Esophagus squamous epithelium (tissue), 5 donors: Measurements from ENCODE around the gene TMEM215. TPM values are rescaled to one million over a fixed set of nuclear protein-coding genes. Genes with fewer than 3 reads are reported as not detected.

Experiments used
- DNase-seq: peaks from one replicate; lab custom pipeline; 2025; lab: John Stamatoyannopoulos, UW
- H3K27ac ChIP-seq, 4 donors: fragments of 200-600 bp; sonication (generic); one replicate each; pipeline ENCODE4 v1.5.1; 2016 to 2019; ENCODE audit warnings: mild to moderate bottlenecking in 1 of 4
- H3K27me3 ChIP-seq, 4 donors: fragments of 200-600 bp; sonication (generic); 1 replicate in 3 of 4; 2 replicates in 1 of 4; pipeline versions ENCODE4 v1.5.1 to v1.6.0; 2017 to 2021; ENCODE audit warnings: antibody characterized with exemption in 1 of 4
- H3K36me3 ChIP-seq, 3 donors: fragments of 200-600 bp; sonication (generic); one replicate each; pipeline ENCODE4 v1.5.1; 2016 to 2019
- H3K4me1 ChIP-seq, 3 donors: fragments of 200-600 bp; sonication (generic); one replicate each; pipeline ENCODE4 v1.5.1; 2017 to 2019
- H3K4me3 ChIP-seq, 4 donors: fragments of 200-600 bp; sonication (generic); 1 replicate in 3 of 4; 2 replicates in 1 of 4; pipeline ENCODE4 v1.5.1; 2016 to 2019; ENCODE audit warnings: mild to moderate bottlenecking in 2 of 4, moderate library complexity in 1 of 4
- H3K9me3 ChIP-seq, 3 donors: fragments of 200-600 bp; sonication (generic); one replicate each; pipeline ENCODE4 v1.5.1; 2016 to 2019
- CTCF ChIP-seq, 6 experiments: fragments of 450-650 bp in 4 of 6; fragments of 200-600 bp in 2 of 6; sonication (generic) in 2 of 6; IDR thresholded peaks; one replicate each; pipeline ENCODE4 v1.5.1; 2016 to 2019; ENCODE audit warnings: antibody characterized with exemption in 6 of 6, mild to moderate bottlenecking in 4 of 6, moderate library complexity in 4 of 6
- POLR2A ChIP-seq, 4 donors: fragments of 450-650 bp; IDR thresholded peaks; one replicate each; pipeline ENCODE4 v1.6.1; 2017; ENCODE audit warnings: antibody characterized with exemption in 4 of 4, mild to moderate bottlenecking in 4 of 4, moderate library complexity in 3 of 4
- WGBS, 2 donors: methylation state at CpG; one replicate each; pipeline ENCODE4 v1.1.5; 2018; 5-methylcytosine and 5-hydroxymethylcytosine counted together
- intact Hi-C: fragments of 100-400 bp; cut with DNase I; formaldehyde crosslinking; loops from one replicate; pipeline ENCODE4 v1.15.0; 2022
- total RNA-seq, 4 donors: library from RNA; depleted of rRNA; stranded (reverse); fragments of >200 nt; gene quantifications; one replicate each; pipeline ENCODE4 v1.1.0, GENCODE V29; 2016
- donor health status: DM: yes; HTN: yes; CAD: no.

Gene TMEM215
- total RNA-seq = not detected

GRCh38 chr9:32783168-32783891 is at the start of gene TMEM215:
TSS of gene TMEM215 (plus strand) at chr9:32783540. CDS start at chr9:32784184, 644 bp downstream.
- 3 to 8% methylated on average over 4 to 12 of the region's 59 CpGs for WGBS, 2 donors
- Histone ChIP-seq H3K27ac (no peak within 1 kb of the TSS), H3K4me3 (peak within 1 kb of the TSS in 1 of 4 donors; percentile 21), H3K27me3 (peaks cover 6 to 65% (median 10%) of the 10 kb centered on the region in 4 donors), H3K4me1 (peaks cover 0 to 9% (median 0%) of the 10 kb centered on the region in 3 donors), H3K9me3 (no peaks in the 10 kb centered on the region), H3K36me3 (no peaks in the 10 kb centered on the region)
- TF ChIP-seq POLR2A (IDR thresholded peaks at IDR 0.05) (no peak), CTCF (IDR thresholded peaks at IDR 0.05) (no peak)
- DNase-seq = no peak
- intact Hi-C loops = no loop called here

- TF ChIP-seq POLR2A (IDR thresholded peaks at IDR 0.05) (no peak), CTCF (IDR thresholded peaks at IDR 0.05) (no peak)
- H3K36me3 ChIP-seq = no peaks in the 10 kb centered on the region
- DNase-seq = no peak
- WGBS, 2 donors = 44 to 86% methylated on average over 3 of the region's 3 CpGs
- no peak overlapping the region for H3K4me3 ChIP-seq
- H3K4me1 ChIP-seq = no peaks in the 10 kb centered on the region
- H3K27ac ChIP-seq = no peak overlapping the region
- H3K9me3 ChIP-seq = no peaks in the 10 kb centered on the region
- H3K27me3 ChIP-seq = no peaks in the 10 kb centered on the region
- intact Hi-C loops = no loop called here
These were observed 47.9 kb upstream of the TMEM215 start for GRCh38 chr9:32735476-32735875.

- no peak for DNase-seq
- Histone ChIP-seq H3K4me3 (no peak overlapping the region), H3K9me3 (no peaks in the 10 kb centered on the region), H3K36me3 (no peaks in the 10 kb centered on the region), H3K27ac (no peak overlapping the region), H3K27me3 (no peaks in the 10 kb centered on the region), H3K4me1 (no peaks in the 10 kb centered on the region)
- 50 to 60% methylated on average over 1 of the region's 1 CpG for WGBS, 2 donors
- TF ChIP-seq POLR2A (IDR thresholded peaks at IDR 0.05) (no peak), CTCF (IDR thresholded peaks at IDR 0.05) (no peak)
- intact Hi-C loops = no loop called here
These were observed 46.0 kb upstream of the TMEM215 start for GRCh38 chr9:32737378-32737777.

GRCh38 chr9:32738501-32739172 is 44.7 kb upstream of the TMEM215 start:
- 60 to 86% methylated on average over 4 of the region's 4 CpGs for WGBS, 2 donors
- TF ChIP-seq POLR2A (IDR thresholded peaks at IDR 0.05) (no peak), CTCF (IDR thresholded peaks at IDR 0.05) (no peak)
- H3K36me3 ChIP-seq = no peaks in the 10 kb centered on the region

GRCh38 chr9:32741706-32742105 is 41.6 kb upstream of the TMEM215 start:
- no peak for TF ChIP-seq POLR2A (IDR thresholded peaks at IDR 0.05)
- TF ChIP-seq CTCF (IDR thresholded peaks at IDR 0.05) = no peak
- Histone ChIP-seq H3K36me3 (no peaks in the 10 kb centered on the region), H3K4me1 (no peaks in the 10 kb centered on the region), H3K27ac (no peak overlapping the region), H3K9me3 (no peaks in the 10 kb centered on the region), H3K4me3 (no peak overlapping the region), H3K27me3 (no peaks in the 10 kb centered on the region)
- no peak for DNase-seq
- 21 to 61% methylated on average over 4 of the region's 4 CpGs for WGBS, 2 donors
- intact Hi-C loops = no loop called here

More at GRCh38 chr9:32738501-32739172, 44.7 kb upstream of the TMEM215 start:
- Histone ChIP-seq H3K9me3 (no peaks in the 10 kb centered on the region), H3K27ac (no peak overlapping the region), H3K4me1 (no peaks in the 10 kb centered on the region), H3K4me3 (no peak overlapping the region), H3K27me3 (no peaks in the 10 kb centered on the region)
- DNase-seq = no peak
- intact Hi-C loops = no loop called here
